GM10248 (cell line): ENCODE data around the gene NLRP1.

Experiments
- CTCF ChIA-PET: fragments of 300-600 bp; sonication (Branson Sonifier 250); formaldehyde crosslinking; extraction: SDS; loops from one replicate; lab custom pipeline; 2021; ENCODE audit warnings: antibody characterized with exemption; lab: Yijun Ruan, JAX
- POLR2A ChIA-PET: fragments of 350-650 bp; sonication (Branson Sonifier 250); formaldehyde crosslinking; extraction: SDS; loops from one replicate; lab custom pipeline; 2020; ENCODE audit warnings: antibody characterized with exemption; lab: Yijun Ruan, JAX
- DNase-seq: peaks from one replicate; pipeline ENCODE4 v3.0.0; 2012; ENCODE audit errors: extremely low spot score
- TF ChIP-seq, protein P1 (sequence below): IDR thresholded peaks from 2 replicates; pipeline ENCODE4 v1.5.1; 2012; ENCODE audit warnings: mild to moderate bottlenecking, low read depth; ENCODE audit errors: extremely low read depth, missing control alignments, control extremely low read depth

NLRP1 gene

GRCh38 chr17:5499476-5500231 is 84.7 kb downstream of the NLRP1 start:
- no peak for DNase-seq
- ChIA-PET POLR2A (interaction anchor here (0.6 kb wide), 1 partner anchor 27 kb away, joined by 3 read pairs; no protein-coding TSS in a partner anchor), CTCF (interaction anchor here (1.2 to 1.5 kb wide), 2 partner anchors 9 to 61 kb away, joined by 4 read pairs; partner anchors contain the start of gene C1QBP)
- TF ChIP-seq, protein P1, sequence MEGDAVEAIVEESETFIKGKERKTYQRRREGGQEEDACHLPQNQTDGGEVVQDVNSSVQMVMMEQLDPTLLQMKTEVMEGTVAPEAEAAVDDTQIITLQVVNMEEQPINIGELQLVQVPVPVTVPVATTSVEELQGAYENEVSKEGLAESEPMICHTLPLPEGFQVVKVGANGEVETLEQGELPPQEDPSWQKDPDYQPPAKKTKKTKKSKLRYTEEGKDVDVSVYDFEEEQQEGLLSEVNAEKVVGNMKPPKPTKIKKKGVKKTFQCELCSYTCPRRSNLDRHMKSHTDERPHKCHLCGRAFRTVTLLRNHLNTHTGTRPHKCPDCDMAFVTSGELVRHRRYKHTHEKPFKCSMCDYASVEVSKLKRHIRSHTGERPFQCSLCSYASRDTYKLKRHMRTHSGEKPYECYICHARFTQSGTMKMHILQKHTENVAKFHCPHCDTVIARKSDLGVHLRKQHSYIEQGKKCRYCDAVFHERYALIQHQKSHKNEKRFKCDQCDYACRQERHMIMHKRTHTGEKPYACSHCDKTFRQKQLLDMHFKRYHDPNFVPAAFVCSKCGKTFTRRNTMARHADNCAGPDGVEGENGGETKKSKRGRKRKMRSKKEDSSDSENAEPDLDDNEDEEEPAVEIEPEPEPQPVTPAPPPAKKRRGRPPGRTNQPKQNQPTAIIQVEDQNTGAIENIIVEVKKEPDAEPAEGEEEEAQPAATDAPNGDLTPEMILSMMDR = no peak

DNA sequence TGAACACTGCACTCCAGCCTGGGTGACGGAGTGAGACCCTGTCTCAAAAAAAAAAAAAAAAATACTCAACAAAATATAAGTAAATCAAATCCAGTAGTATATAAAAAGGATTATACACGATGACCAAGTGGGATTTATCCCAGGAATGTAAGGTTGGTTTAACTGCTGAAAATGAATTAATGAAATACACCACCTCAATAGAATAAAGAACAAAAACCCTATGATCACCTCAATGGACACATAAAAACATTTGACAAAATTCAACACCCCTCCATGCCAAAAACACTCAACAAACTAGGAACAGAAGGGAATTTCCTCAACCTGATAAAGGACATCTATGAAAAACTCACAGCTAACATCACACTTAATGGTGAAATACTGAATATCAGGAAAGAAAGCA is 91.3 kb downstream of the NLRP1 start:
- POLR2A ChIA-PET = no interaction called here
- CTCF ChIA-PET = interaction anchor here (3.2 kb wide), 1 partner anchor 7 kb away, joined by 9 read pairs; the partner anchor contains the start of genes DERL2 and MIS12
- DNase-seq = no peak
- TF ChIP-seq, protein P1 = no peak

DNA sequence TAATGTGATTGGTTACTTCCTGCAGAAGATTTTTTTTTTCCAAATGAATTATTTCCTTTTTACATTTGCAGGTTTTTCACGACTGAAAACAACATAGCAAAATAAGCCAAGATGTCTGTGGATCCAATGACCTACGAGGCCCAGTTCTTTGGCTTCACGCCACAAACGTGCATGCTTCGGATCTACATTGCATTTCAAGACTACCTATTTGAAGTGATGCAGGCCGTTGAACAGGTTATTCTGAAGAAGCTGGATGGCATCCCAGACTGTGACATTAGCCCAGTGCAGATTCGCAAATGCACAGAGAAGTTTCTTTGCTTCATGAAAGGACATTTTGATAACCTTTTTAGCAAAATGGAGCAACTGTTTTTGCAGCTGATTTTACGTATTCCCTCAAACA is 95.6 kb downstream of the NLRP1 start:
- no peak for DNase-seq
- POLR2A ChIA-PET = no interaction called here
- CTCF ChIA-PET = interaction anchor here (1.0 kb wide), 1 partner anchor 22 kb away, joined by 3 read pairs; no protein-coding TSS in a partner anchor
- TF ChIP-seq, protein P1 = no peak

- TF ChIP-seq, protein P1 = no peak
- peak; percentile 98 for DNase-seq
- POLR2A ChIA-PET = interaction anchor here (1.0 to 1.7 kb wide), 3 partner anchors 17 to 73 kb away, joined by 3 to 12 read pairs (median 4); partner anchors contain the start of genes C1QBP and DHX33
- CTCF ChIA-PET = interaction anchor here (2.9 kb wide), 1 partner anchor 8 kb away, joined by 9 read pairs; no protein-coding TSS in a partner anchor
Observed at GRCh38 chr17:5486206-5487124, 97.8 kb downstream of the NLRP1 start, which contains the start of gene MIS12. TSS of gene MIS12 (plus strand) at chr17:5486566. CDS start at chr17:5488863, 2,297 bp downstream.

GRCh38 chr17:5485270-5486205 is 98.8 kb downstream of the NLRP1 start, which contains the start of gene DERL2:
TSS of gene DERL2 (minus strand) at chr17:5486178. CDS start at chr17:5486161, 17 bp downstream.
- DNase-seq = no peak
- TF ChIP-seq, protein P1 = no peak
- POLR2A ChIA-PET = interaction anchor here (1.3 to 1.7 kb wide), 2 partner anchors 16 to 46 kb away, joined by 3 to 12 read pairs; partner anchors contain the start of genes C1QBP and DHX33
- CTCF ChIA-PET = interaction anchor here (2.9 kb wide), 1 partner anchor 9 kb away, joined by 9 read pairs; no protein-coding TSS in a partner anchor
